Gastroesophageal sphincter (tissue), 3 donors: Measurements from ENCODE around the gene AIFM1.

ENCODE experiments used
- CTCF ChIP-seq, 4 experiments: fragments of 200-600 bp in 2 of 4; fragments of 450-650 bp in 2 of 4; sonication (generic) in 1 of 4; IDR thresholded peaks; one replicate each; pipeline ENCODE4 v1.5.1; 2017 to 2019; ENCODE audit warnings: antibody characterized with exemption in 4 of 4, mild to moderate bottlenecking in 2 of 4, moderate library complexity in 2 of 4
- EP300 ChIP-seq: sonication (generic); formaldehyde crosslinking; IDR thresholded peaks from one replicate; pipeline ENCODE4 v1.6.1; 2017; ENCODE audit warnings: antibody characterized with exemption, mild to moderate bottlenecking
- POLR2A ChIP-seq, 2 donors: fragments of 450-650 bp; IDR thresholded peaks; one replicate each; pipeline ENCODE4 v1.6.1; 2017; ENCODE audit warnings: antibody characterized with exemption in 2 of 2, mild to moderate bottlenecking in 2 of 2, moderate library complexity in 1 of 2

DNA sequence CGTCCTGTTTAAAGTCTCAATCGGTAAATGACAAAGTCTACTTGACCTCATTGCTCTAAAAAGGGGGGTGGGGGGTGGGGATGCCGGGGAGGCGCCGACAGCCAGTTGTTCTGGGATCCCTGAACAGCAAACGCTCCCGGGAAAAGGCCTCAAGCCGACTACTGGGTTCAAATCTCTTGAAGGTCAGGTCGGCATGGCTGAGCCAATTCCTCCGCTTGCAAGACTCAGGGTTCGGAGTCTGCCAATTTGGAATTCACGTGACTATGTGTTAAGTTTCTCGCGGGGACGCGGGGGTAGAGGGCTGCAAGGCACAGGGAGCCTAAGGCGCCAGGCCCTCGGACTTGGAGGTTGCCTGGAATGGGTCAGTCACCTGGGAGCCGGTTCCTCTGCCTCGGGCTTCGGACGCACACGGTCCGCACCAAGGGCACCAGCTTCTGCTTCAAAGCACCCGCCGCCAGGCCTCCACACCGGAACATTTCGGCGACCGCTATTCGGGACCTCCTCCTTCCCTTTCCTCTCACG is 399 bp downstream of the AIFM1 start:
- TF ChIP-seq CTCF (IDR thresholded peaks at IDR 0.05) = no peak
- no peak for TF ChIP-seq EP300
- no peak for TF ChIP-seq POLR2A (IDR thresholded peaks at IDR 0.05)
